GM10266 (cell line): ENCODE data around the gene CA4.

Experiments
- DNase-seq: peaks from one replicate; pipeline ENCODE4 v3.0.0; 2012; ENCODE audit errors: extremely low spot score
- CTCF ChIP-seq: IDR thresholded peaks from 2 replicates; pipeline ENCODE4 v1.5.1; 2012; ENCODE audit warnings: mild to moderate bottlenecking, low read depth; ENCODE audit not compliant: control insufficient read depth, insufficient read depth; ENCODE audit errors: missing control alignments

The CA4 gene

GRCh38 chr17:60137731-60138130, 12.0 kb upstream of the CA4 start:
- DNase-seq: no peak
- TF ChIP-seq CTCF: no peak

- no peak for DNase-seq
- TF ChIP-seq CTCF: no peak
Measured at GRCh38 chr17:60138769-60139437, 10.9 kb upstream of the CA4 start.

GRCh38 chr17:60139438-60140285, 10.1 kb upstream of the CA4 start:
- peak; percentile 59 for TF ChIP-seq CTCF
- DNase-seq: peak; percentile 74

GRCh38 chr17:60141111-60142018, 8.4 kb upstream of the CA4 start:
- TF ChIP-seq CTCF: no peak
- no peak for DNase-seq

- peak; percentile 83 for DNase-seq
- peak; percentile 83 for TF ChIP-seq CTCF
Measured at GRCh38 chr17:60142872-60143499, 6.8 kb upstream of the CA4 start.

- DNase-seq: no peak
- TF ChIP-seq CTCF: no peak
Measured at GRCh38 chr17:60145006-60145935, 4.5 kb upstream of the CA4 start.
